C4-2B (cell line): ENCODE data around the gene TBC1D22A.

ENCODE experiments used
- CTCF ChIP-seq: fragments of 450-650 bp; conservative IDR thresholded peaks from 2 replicates; pipeline ENCODE4 v1.5.1; 2017; ENCODE audit warnings: mild to moderate bottlenecking
- ZFX ChIP-seq: fragments of 450-650 bp; IDR thresholded peaks from 2 replicates; pipeline ENCODE4 v1.6.1; 2017

GRCh38 chr22:47139790-47140119 is 377.3 kb downstream of the TBC1D22A start:
- no peak for TF ChIP-seq CTCF
- no peak for TF ChIP-seq ZFX
